SW480 (cell line): Measurements from ENCODE around the gene SMAD2.
"Not testable (repeated sequence)": the region's sequence is repeated elsewhere in the genome, so short reads cannot be mapped to it uniquely, and the experiment has no call there.

Experiments used
- DNase-seq: peaks from one replicate; pipeline ENCODE4 v3.0.0-alpha.2; 2016; ENCODE audit warnings: low spot score

Gene SMAD2

GRCh38 chr18:47793609-47794008 is 136.8 kb downstream of the SMAD2 start:
- DNase-seq, result no peak

- DNase-seq, result no peak
Observed at GRCh38 chr18:47791461-47791985, 138.9 kb downstream of the SMAD2 start.

GRCh38 chr18:47790036-47790435 is 140.4 kb downstream of the SMAD2 start:
- DNase-seq, result no peak

- no peak for DNase-seq
Observed at GRCh38 chr18:47788621-47789020, 141.8 kb downstream of the SMAD2 start.

- DNase-seq, result no peak
Observed at GRCh38 chr18:47781561-47781960, 148.9 kb downstream of the SMAD2 start.

- DNase-seq, result no peak
Observed at GRCh38 chr18:47780011-47780725, 150.3 kb downstream of the SMAD2 start.

GRCh38 chr18:47779381-47779780 is 151.1 kb downstream of the SMAD2 start:
- DNase-seq, result no peak

- DNase-seq, result no peak
Observed at GRCh38 chr18:47777626-47778025, 152.8 kb downstream of the SMAD2 start.

GRCh38 chr18:47775961-47776360 is 154.5 kb downstream of the SMAD2 start:
- no peak for DNase-seq

GRCh38 chr18:47773931-47774330 is 156.5 kb downstream of the SMAD2 start:
- DNase-seq, result no peak

- peak; percentile 47 for DNase-seq
Observed at GRCh38 chr18:47772374-47773248, 157.8 kb downstream of the SMAD2 start.

GRCh38 chr18:47771922-47772321 is 158.5 kb downstream of the SMAD2 start:
- DNase-seq, result no peak

- no peak for DNase-seq
Observed at GRCh38 chr18:47767699-47768098, 162.8 kb downstream of the SMAD2 start.

GRCh38 chr18:47767198-47767597 is 163.3 kb downstream of the SMAD2 start:
- not testable (repeated sequence) for DNase-seq
